GM12878 (cell line): Measurements from ENCODE around the gene GTF2IRD1. TPM values are rescaled to one million over a fixed set of nuclear protein-coding genes. Genes with fewer than 3 reads are reported as not detected.

ENCODE experiments used
- BCL3 ChIP-seq: IDR thresholded peaks from 2 replicates; pipeline ENCODE4 v1.6.1; 2011; ENCODE audit warnings: borderline replicate concordance, low read depth, mild to moderate bottlenecking, moderate library complexity, low read length; ENCODE audit not compliant: insufficient read depth, poor library complexity, severe bottlenecking
- CHD2 ChIP-seq: IDR thresholded peaks from 2 replicates; pipeline ENCODE4 v1.6.1; 2011; ENCODE audit warnings: low read depth, low read length, improper control_type of control experiment, borderline replicate concordance
- ELK1 ChIP-seq: IDR thresholded peaks from 2 replicates; pipeline ENCODE4 v1.6.1; 2012; ENCODE audit warnings: low read depth, low read length, improper control_type of control experiment
- GATAD2B ChIP-seq: fragments of 450-650 bp; conservative IDR thresholded peaks from 2 replicates; pipeline ENCODE4 v1.6.1; 2017; ENCODE audit warnings: low read depth, mild to moderate bottlenecking, moderate library complexity
- HSF1 ChIP-seq: fragments of 150-350 bp; IDR thresholded peaks from 2 replicates; pipeline ENCODE4 v1.6.1; 2014; ENCODE audit warnings: mild to moderate bottlenecking, low read depth, low read length
- IKZF1 ChIP-seq: fragments of 450-650 bp; conservative IDR thresholded peaks from 2 replicates; pipeline ENCODE4 v1.6.1; 2017; ENCODE audit warnings: antibody characterized with exemption, mild to moderate bottlenecking
- POLR2A ChIP-seq: IDR thresholded peaks from 2 replicates; pipeline ENCODE4 v1.6.1; 2011; ENCODE audit warnings: low read depth, mild to moderate bottlenecking, low read length
- PRDM15 ChIP-seq: fragments of 450-650 bp; formaldehyde crosslinking; IDR thresholded peaks from 2 replicates; pipeline ENCODE4 v1.4.0; 2020; ENCODE audit warnings: mild to moderate bottlenecking, moderate library complexity
- RCOR1 ChIP-seq: conservative IDR thresholded peaks from 2 replicates; pipeline ENCODE4 v1.6.1; 2012; ENCODE audit warnings: low read depth, low read length, improper control_type of control experiment
- RELB ChIP-seq: fragments of 450-650 bp; IDR thresholded peaks from 2 replicates; pipeline ENCODE4 v1.6.1; 2017; ENCODE audit warnings: low read depth, mild to moderate bottlenecking, moderate library complexity
- SKIL ChIP-seq: fragments of 450-650 bp; IDR thresholded peaks from 2 replicates; pipeline ENCODE4 v1.6.1; 2017; ENCODE audit warnings: mild to moderate bottlenecking, low read depth, inconsistent platforms; ENCODE audit not compliant: poor library complexity, severe bottlenecking
- SMARCA5 ChIP-seq: fragments of 450-650 bp; IDR thresholded peaks from 2 replicates; pipeline ENCODE4 v1.6.1; 2017; ENCODE audit warnings: mild to moderate bottlenecking
- SRF ChIP-seq, 2 experiments: IDR thresholded peaks; 2 replicates each; pipeline ENCODE4 v1.6.1; 2011; ENCODE audit warnings: low read depth in 2 of 2, low read length in 2 of 2, mild to moderate bottlenecking in 1 of 2, moderate library complexity in 1 of 2
- ZNF217 ChIP-seq: fragments of 450-650 bp; IDR thresholded peaks from 2 replicates; pipeline ENCODE4 v1.6.1; 2017; ENCODE audit warnings: antibody characterized with exemption, mild to moderate bottlenecking
- ZNF384 ChIP-seq: IDR thresholded peaks from 2 replicates; pipeline ENCODE4 v1.6.1; 2012; ENCODE audit warnings: low read depth, mild to moderate bottlenecking, low read length, improper control_type of control experiment, borderline replicate concordance
- ZNF622 ChIP-seq: fragments of 450-650 bp; IDR thresholded peaks from 2 replicates; pipeline ENCODE4 v1.6.1; 2017; ENCODE audit warnings: mild to moderate bottlenecking, inconsistent platforms
- polyA plus RNA-seq, 11 experiments: library from polyadenylated mRNA; depleted of rRNA in 4 of 11; unstranded in 6 of 11; stranded (reverse) in 5 of 11; fragments of >200 nt; fragmentation: Nextera tagmentation in 4 of 11; fragmentation: Illumina TruSeq in 1 of 11; extraction: Ambion mirVana in 4 of 11; extraction: Trizol in 1 of 11; gene quantifications; 1 replicate in 1 of 11; 2 replicates in 10 of 11; pipeline versions ENCODE4 v1.2.1 to v1.2.3, GENCODE V29; 2011 to 2016; ENCODE audit warnings: inconsistent platforms in 2 of 11, missing spikeins in 2 of 11, low read depth in 1 of 11
- total RNA-seq, 4 experiments: library from RNA; depleted of rRNA in 3 of 4; stranded (reverse); fragments of >200 nt in 3 of 4; fragmentation: Illumina TruSeq in 1 of 4; extraction: Trizol in 1 of 4; gene quantifications; 2 replicates each; pipeline versions ENCODE4 v1.2.1 to v1.2.3, GENCODE V29; 2013 to 2021

GTF2IRD1 gene
- total and polyA plus RNA-seq, 10 of the 15 experiments (the other 5 are each of a cell fraction or from before 2014, with no cell fraction given): 0.48 to 3.0 (median 1.3) TPM

- TF ChIP-seq BCL3 (peak; percentile 17), ZNF217 (peak; percentile 62; the same call in 1 of the 2 replicates), SMARCA5 (peak; percentile 38; the same call in 1 of the 2 replicates), ZNF384 (no peak), PRDM15 (CRISPR knock-in tag) (no peak), RELB (no peak), IKZF1 (peak; percentile 68), ELK1 (peak; percentile 61), ZNF622 (no peak), HSF1 (no peak), SKIL (no peak), CHD2 (no peak), GATAD2B (peak; percentile 93), SRF (IDR thresholded peaks at IDR 0.05; ENCODE audit: low read depth in 2 of 2, low read length in 2 of 2) (no peak), POLR2A (no peak), RCOR1 (no peak)
Measured at GRCh38 chr7:74606101-74606908, 152.6 kb downstream of the GTF2IRD1 start (continued).
